ENCODE data around the gene EIF4EBP3. TPM values are rescaled to one million over a fixed set of nuclear protein-coding genes. Genes with fewer than 3 reads are reported as not detected.
A peak's percentile ranks its signal among the peaks of the same experiment; 100 is the strongest.

EIF4EBP3 gene
- total RNA-seq, 4 donors from 2014 or later: 12.3 to 29.4 (median 14.9) TPM

DNA sequence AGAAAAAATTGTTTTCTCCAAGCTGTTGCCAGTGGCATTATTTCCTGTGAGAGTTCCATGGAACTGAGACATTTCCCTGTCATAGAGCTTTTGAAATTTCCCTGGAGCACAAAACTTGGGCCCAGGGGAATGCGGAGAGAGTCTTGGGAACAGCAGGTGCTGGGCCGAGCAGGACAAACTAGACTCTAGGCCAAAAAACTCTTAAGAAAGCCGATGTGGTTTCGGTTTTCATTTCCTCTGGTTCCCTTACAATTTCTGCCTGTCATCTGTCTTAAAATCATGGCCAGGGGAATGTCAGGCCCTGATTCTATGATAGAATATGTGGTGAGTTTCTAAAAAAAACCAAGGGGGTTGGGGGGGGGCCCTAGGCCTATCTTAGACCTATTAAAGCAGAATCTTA is 21.7 kb downstream of the EIF4EBP3 start:
- Histone ChIP-seq H3K4me3 (no peak overlapping the region), H3K27me3 (no peaks in the 10 kb centered on the region), H3K27ac (peak overlapping the region in 3 of 4 donors; percentile 18 to 59 (median 51)), H3K4me1 (peaks cover 0 to 42% (median 11%) of the 10 kb centered on the region in 4 donors), H3K36me3 (peaks cover 0 to 46% (median 2%) of the 10 kb centered on the region in 3 donors), H3K9me3 (no peaks in the 10 kb centered on the region)
- TF ChIP-seq, protein P1, sequence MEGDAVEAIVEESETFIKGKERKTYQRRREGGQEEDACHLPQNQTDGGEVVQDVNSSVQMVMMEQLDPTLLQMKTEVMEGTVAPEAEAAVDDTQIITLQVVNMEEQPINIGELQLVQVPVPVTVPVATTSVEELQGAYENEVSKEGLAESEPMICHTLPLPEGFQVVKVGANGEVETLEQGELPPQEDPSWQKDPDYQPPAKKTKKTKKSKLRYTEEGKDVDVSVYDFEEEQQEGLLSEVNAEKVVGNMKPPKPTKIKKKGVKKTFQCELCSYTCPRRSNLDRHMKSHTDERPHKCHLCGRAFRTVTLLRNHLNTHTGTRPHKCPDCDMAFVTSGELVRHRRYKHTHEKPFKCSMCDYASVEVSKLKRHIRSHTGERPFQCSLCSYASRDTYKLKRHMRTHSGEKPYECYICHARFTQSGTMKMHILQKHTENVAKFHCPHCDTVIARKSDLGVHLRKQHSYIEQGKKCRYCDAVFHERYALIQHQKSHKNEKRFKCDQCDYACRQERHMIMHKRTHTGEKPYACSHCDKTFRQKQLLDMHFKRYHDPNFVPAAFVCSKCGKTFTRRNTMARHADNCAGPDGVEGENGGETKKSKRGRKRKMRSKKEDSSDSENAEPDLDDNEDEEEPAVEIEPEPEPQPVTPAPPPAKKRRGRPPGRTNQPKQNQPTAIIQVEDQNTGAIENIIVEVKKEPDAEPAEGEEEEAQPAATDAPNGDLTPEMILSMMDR (IDR thresholded peaks at IDR 0.05): no peak
- TF ChIP-seq EP300 (IDR thresholded peaks at IDR 0.05) (no peak), POLR2A (IDR thresholded peaks at IDR 0.05) (no peak)
- WGBS, 2 donors: 69 to 74% methylated on average over 4 of the region's 4 CpGs
- no peak for DNase-seq (ENCODE audit: low spot score in 2 of 2)

DNA sequence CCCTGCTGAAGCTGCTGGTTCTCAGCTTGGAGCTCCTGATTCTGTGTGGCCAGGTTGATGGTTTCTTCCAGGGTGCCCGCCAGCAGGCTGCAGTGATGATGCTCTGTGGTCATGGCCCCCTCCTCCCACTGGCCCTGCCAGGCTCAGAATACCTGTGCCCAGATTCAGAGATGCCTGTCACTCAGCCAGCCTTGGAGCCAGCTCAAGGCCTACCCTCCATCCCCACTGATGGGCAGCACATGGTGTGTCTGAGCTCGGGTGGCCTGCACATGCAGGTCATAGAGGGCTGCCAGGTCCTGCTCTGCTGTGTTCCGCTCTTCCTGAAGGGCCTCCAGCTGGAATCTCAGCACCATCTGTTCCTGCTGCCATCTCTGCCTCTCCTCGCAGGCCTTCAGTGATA is 22.6 kb downstream of the EIF4EBP3 start:
- Histone ChIP-seq H3K4me3 (no peak overlapping the region), H3K4me1 (peaks cover 0 to 49% (median 11%) of the 10 kb centered on the region in 4 donors), H3K27ac (peak overlapping the region in 2 of 4 donors; percentile 18 to 59), H3K36me3 (peaks cover 0 to 46% (median 2%) of the 10 kb centered on the region in 3 donors), H3K9me3 (no peaks in the 10 kb centered on the region), H3K27me3 (no peaks in the 10 kb centered on the region)
- TF ChIP-seq, protein P1 (IDR thresholded peaks at IDR 0.05): no peak
- TF ChIP-seq POLR2A (IDR thresholded peaks at IDR 0.05) (no peak), EP300 (IDR thresholded peaks at IDR 0.05) (no peak)
- 77 to 82% methylated on average over 4 of the region's 4 CpGs for WGBS, 2 donors
- no peak for DNase-seq (ENCODE audit: low spot score in 2 of 2)

DNA sequence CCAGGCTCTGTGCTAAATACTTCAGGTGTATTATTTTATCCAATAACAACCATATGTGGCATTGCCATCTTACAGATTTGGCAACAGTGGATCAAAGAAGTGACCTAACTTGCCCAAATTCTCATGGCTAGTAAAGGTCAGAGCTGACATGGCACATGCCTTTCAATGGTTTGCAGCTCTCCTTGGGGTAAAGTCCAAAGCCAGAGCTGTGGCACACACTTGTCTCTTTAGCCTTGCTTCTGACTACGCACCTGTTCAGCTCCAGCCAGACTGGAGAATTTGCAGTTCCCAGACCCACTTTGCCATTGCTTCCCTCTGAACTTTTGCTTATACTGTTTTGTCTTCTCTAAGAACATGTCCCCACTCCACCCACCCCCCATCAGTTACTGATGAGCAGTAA is 23.0 kb downstream of the EIF4EBP3 start:
- no peaks in the 10 kb centered on the region for H3K9me3 ChIP-seq
- WGBS, 2 donors: 95 to 100% methylated on average over 1 of the region's 1 CpG

DNA sequence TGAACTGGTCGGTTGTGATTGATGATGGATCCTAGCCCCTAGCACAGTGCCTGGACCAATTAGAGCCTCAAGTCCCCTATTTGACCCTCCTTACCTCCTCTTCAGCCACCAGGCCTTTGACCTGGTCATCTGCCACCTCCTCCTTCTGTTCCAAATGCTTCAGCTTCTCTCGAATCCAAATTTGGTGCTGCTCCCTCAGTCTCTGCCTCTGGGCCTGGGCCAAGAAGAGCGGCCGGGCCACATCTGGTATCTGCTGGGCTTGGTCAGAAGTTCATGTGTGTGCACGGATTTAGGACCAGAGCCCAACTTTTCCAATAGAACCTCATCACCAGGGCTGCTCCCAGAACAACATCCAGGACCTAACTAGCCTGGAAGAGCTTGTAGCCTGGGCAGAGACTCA is 23.6 kb downstream of the EIF4EBP3 start:
- DNase-seq (ENCODE audit: low spot score in 2 of 2): no peak

More for the DNA sequence above, 23.0 kb downstream of the EIF4EBP3 start:
- Histone ChIP-seq H3K4me1 (peaks cover 0 to 48% (median 8%) of the 10 kb centered on the region in 4 donors), H3K27ac (peak overlapping the region in 2 of 4 donors; percentile 26 to 40), H3K36me3 (peaks cover 0 to 46% (median 2%) of the 10 kb centered on the region in 3 donors), H3K4me3 (no peak overlapping the region), H3K27me3 (no peaks in the 10 kb centered on the region)
- DNase-seq (ENCODE audit: low spot score in 2 of 2): no peak
- TF ChIP-seq EP300 (IDR thresholded peaks at IDR 0.05): no peak
- TF ChIP-seq POLR2A (IDR thresholded peaks at IDR 0.05): no peak
- TF ChIP-seq, protein P1 (IDR thresholded peaks at IDR 0.05): no peak

DNA sequence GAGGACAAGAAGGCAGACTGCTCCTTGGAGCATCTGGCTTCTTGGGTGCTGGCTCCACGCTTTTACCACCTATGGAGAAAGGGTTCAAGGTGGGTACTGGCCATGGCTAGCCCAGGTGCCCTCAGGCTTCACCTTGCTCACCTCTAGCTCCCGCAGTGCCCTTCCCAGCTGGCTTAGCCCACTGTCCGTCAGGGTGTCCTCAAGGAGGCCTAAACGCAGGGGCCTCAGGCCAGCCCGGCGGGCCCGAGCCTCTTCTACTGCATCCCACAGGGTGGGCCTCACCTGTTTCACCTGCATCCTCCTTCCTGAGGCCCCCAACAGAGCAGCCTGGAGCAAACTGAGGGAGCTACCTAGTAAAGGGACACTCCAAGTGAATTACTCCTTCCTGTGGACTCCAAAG is 26.2 kb downstream of the EIF4EBP3 start:
- no peaks in the 10 kb centered on the region for H3K9me3 ChIP-seq
- H3K36me3 ChIP-seq: peaks cover 0 to 14% (median 0%) of the 10 kb centered on the region in 3 donors
- no peak overlapping the region for H3K4me3 ChIP-seq
- DNase-seq (ENCODE audit: low spot score in 2 of 2): no peak
- H3K27me3 ChIP-seq: no peaks in the 10 kb centered on the region
- no peak overlapping the region for H3K27ac ChIP-seq
- TF ChIP-seq EP300 (IDR thresholded peaks at IDR 0.05): no peak
- TF ChIP-seq, protein P1 (IDR thresholded peaks at IDR 0.05): no peak
- TF ChIP-seq POLR2A (IDR thresholded peaks at IDR 0.05): no peak
- peaks cover 0 to 26% (median 3%) of the 10 kb centered on the region in 4 donors for H3K4me1 ChIP-seq
- WGBS, 2 donors: 87 to 97% methylated on average over 7 of the region's 7 CpGs

More for the DNA sequence above, 23.6 kb downstream of the EIF4EBP3 start:
- WGBS, 2 donors: 65 to 77% methylated on average over 5 of the region's 5 CpGs
- Histone ChIP-seq H3K36me3 (peaks cover 0 to 40% (median 2%) of the 10 kb centered on the region in 3 donors), H3K4me3 (no peak overlapping the region), H3K27me3 (no peaks in the 10 kb centered on the region), H3K27ac (peak overlapping the region in 3 of 4 donors; percentile 9 to 40 (median 26)), H3K9me3 (no peaks in the 10 kb centered on the region), H3K4me1 (peaks cover 0 to 42% (median 1%) of the 10 kb centered on the region in 4 donors)
- TF ChIP-seq, protein P1 (IDR thresholded peaks at IDR 0.05): no peak
- TF ChIP-seq POLR2A (IDR thresholded peaks at IDR 0.05): no peak
- no peak for TF ChIP-seq EP300 (IDR thresholded peaks at IDR 0.05)
